Measurements from ENCODE around the gene KATNBL1. TPM values are rescaled to one million over a fixed set of nuclear protein-coding genes. Genes with fewer than 3 reads are reported as not detected.

KATNBL1 gene
- total and polyA plus RNA-seq, 2 donors, result 34.7 to 37.5 TPM

Other genes starting within 250 kb of the KATNBL1 start
- not detected for gene CHRM5, start 241.6 kb downstream of the KATNBL1 start, total RNA-seq
- gene CHRM5, start 241.6 kb downstream of the KATNBL1 start, polyA plus RNA-seq, result 0.16 TPM
- gene AVEN, start 170.9 kb downstream of the KATNBL1 start, total RNA-seq, result 14.2 TPM
- 10.9 TPM for gene AVEN, start 170.9 kb downstream of the KATNBL1 start, polyA plus RNA-seq
- gene EMC7, start 108.2 kb downstream of the KATNBL1 start, total RNA-seq, result 27.3 TPM
- gene EMC7, start 108.2 kb downstream of the KATNBL1 start, polyA plus RNA-seq, result 59.1 TPM
- gene PGBD4, start 108.0 kb downstream of the KATNBL1 start, total RNA-seq, result 1.4 TPM
- 2.3 TPM for gene PGBD4, start 108.0 kb downstream of the KATNBL1 start, polyA plus RNA-seq
- gene EMC4, start 14.9 kb upstream of the KATNBL1 start, total RNA-seq, result 77.9 TPM
- 106 TPM for gene EMC4, start 14.9 kb upstream of the KATNBL1 start, polyA plus RNA-seq
- 13.5 TPM for gene SLC12A6, start 127.7 kb upstream of the KATNBL1 start, total RNA-seq
- gene SLC12A6, start 127.7 kb upstream of the KATNBL1 start, polyA plus RNA-seq, result 9.7 TPM
- 268 TPM for gene NOP10, start 133.0 kb upstream of the KATNBL1 start, total RNA-seq
- 255 TPM for gene NOP10, start 133.0 kb upstream of the KATNBL1 start, polyA plus RNA-seq
- gene NUTM1, start 133.2 kb upstream of the KATNBL1 start, total RNA-seq, result not detected
- gene NUTM1, start 133.2 kb upstream of the KATNBL1 start, polyA plus RNA-seq, result 0.02 TPM
- gene LPCAT4, start 157.1 kb upstream of the KATNBL1 start, total RNA-seq, result 7.1 TPM
- 35.5 TPM for gene LPCAT4, start 157.1 kb upstream of the KATNBL1 start, polyA plus RNA-seq
- gene GOLGA8A, start 227.7 kb upstream of the KATNBL1 start, total RNA-seq, result 13.8 TPM
- 74.7 TPM for gene GOLGA8A, start 227.7 kb upstream of the KATNBL1 start, polyA plus RNA-seq

All from thymus (tissue), 2 donors.